GM12878 (cell line): ENCODE measurements around the gene COL11A1. TPM values are rescaled to one million over a fixed set of nuclear protein-coding genes. Genes with fewer than 3 reads are reported as not detected.

ENCODE experiments used
- ATAC-seq: fragments of 200-7000 bp; cut with Tn5 transposase; 3 replicates; pipeline ENCODE4 v1.9.1; 2020; ENCODE audit warnings: mild to moderate bottlenecking, moderate library complexity
- BruUV-seq: library from RNA; stranded (reverse); fragments of 400-500 nt; replicated peaks from 2 replicates; lab custom pipeline; 2021; lab: Mats Ljungman, UMichigan
- CTCF ChIA-PET: fragments of 300-600 bp; sonication (Branson Sonifier 250); formaldehyde crosslinking; extraction: SDS; loops from one replicate; lab custom pipeline; 2021; ENCODE audit warnings: inconsistent platforms; lab: Yijun Ruan, JAX
- POLR2A ChIA-PET: fragments of 350-600 bp; formaldehyde crosslinking; extraction: SDS; loops from one replicate; lab custom pipeline; 2021; ENCODE audit warnings: inconsistent platforms; lab: Charles Lee
- RAD21 ChIA-PET: fragments of 300-600 bp; sonication (Branson Sonifier 250); formaldehyde crosslinking; loops from one replicate; lab custom pipeline; 2023; ENCODE audit warnings: antibody characterized with exemption; ENCODE audit not compliant: unreplicated experiment; lab: Charles Lee
- SMC1A ChIA-PET: fragments of 300-600 bp; sonication (Branson Sonifier 250); formaldehyde crosslinking; loops from one replicate; lab custom pipeline; 2023; ENCODE audit not compliant: unreplicated experiment, uncharacterized antibody; lab: Charles Lee
- DNase-seq: peaks from one replicate; pipeline ENCODE4 v3.0.0-alpha.2; 2011; ENCODE audit warnings: low read depth, low spot score
- FAIRE-seq: peaks from 3 replicates; lab custom pipeline; 2011; peaks lifted over from hg19 to GRCh38; lab: Jason Lieb, UNC
- H2AFZ ChIP-seq: 2 replicates; pipeline ENCODE4 v1.6.0; 2011; ENCODE audit warnings: low read depth, low read length, control low read depth; ENCODE audit not compliant: control insufficient read depth
- H3K27ac ChIP-seq: 2 replicates; pipeline ENCODE4 v1.5.1; 2011; ENCODE audit warnings: control low read depth; ENCODE audit not compliant: control insufficient read depth, insufficient read depth
- H3K27me3 ChIP-seq, 2 experiments: replicated peaks in 1 of 2; 2 replicates each; pipeline versions ENCODE4 v1.6.0 to v1.6.1; 2011; ENCODE audit warnings: low read length in 1 of 2; ENCODE audit not compliant: control insufficient read depth in 2 of 2, insufficient read depth in 2 of 2
- H3K36me3 ChIP-seq, 2 experiments: 2 replicates each; pipeline ENCODE4 v1.5.1; 2011; ENCODE audit warnings: low read length in 1 of 2; ENCODE audit not compliant: control insufficient read depth in 2 of 2, insufficient read depth in 2 of 2
- H3K4me1 ChIP-seq: 2 replicates; pipeline ENCODE4 v1.6.1; 2011; ENCODE audit warnings: mild to moderate bottlenecking, low read length, moderate library complexity, mixed read lengths; ENCODE audit not compliant: control insufficient read depth, insufficient read depth
- H3K4me2 ChIP-seq: 2 replicates; pipeline ENCODE4 v1.6.0; 2011; ENCODE audit warnings: control low read depth; ENCODE audit not compliant: control insufficient read depth, insufficient read depth
- H3K4me3 ChIP-seq: fragments of 200-600 bp; sonication (generic); 2 replicates; pipeline ENCODE4 v1.5.1; 2016
- H3K79me2 ChIP-seq: 2 replicates; pipeline ENCODE4 v1.6.0; 2011; ENCODE audit warnings: low read length; ENCODE audit not compliant: control insufficient read depth, insufficient read depth
- H3K9ac ChIP-seq: 2 replicates; pipeline ENCODE4 v1.8.0; 2011; ENCODE audit warnings: low read length, control low read depth, mixed read lengths; ENCODE audit not compliant: control insufficient read depth, insufficient read depth
- H3K9me3 ChIP-seq: replicated peaks from 3 replicates; pipeline ENCODE4 v1.5.1; 2011; ENCODE audit warnings: mild to moderate bottlenecking, low read length; ENCODE audit not compliant: control insufficient read depth, insufficient read depth
- H4K20me1 ChIP-seq: 2 replicates; pipeline ENCODE4 v1.6.0; 2011; ENCODE audit not compliant: control insufficient read depth, insufficient read depth
- BMI1 ChIP-seq: fragments of 450-650 bp; IDR thresholded peaks from 2 replicates; pipeline ENCODE4 v1.6.1; 2016; ENCODE audit warnings: mild to moderate bottlenecking, moderate library complexity, borderline replicate concordance
- CHD1 ChIP-seq: IDR thresholded peaks from 2 replicates; pipeline ENCODE4 v1.6.1; 2012; ENCODE audit warnings: low read depth, low read length, improper control_type of control experiment
- LARP7 ChIP-seq: fragments of 450-650 bp; IDR thresholded peaks from 2 replicates; pipeline ENCODE4 v1.6.1; 2017; ENCODE audit warnings: mild to moderate bottlenecking
- MTA3 ChIP-seq: IDR thresholded peaks from 2 replicates; pipeline ENCODE4 v1.6.1; 2012; ENCODE audit warnings: low read length, inconsistent platforms, borderline replicate concordance
- STAT1 ChIP-seq: fragments of 450-650 bp; conservative IDR thresholded peaks from 2 replicates; pipeline ENCODE4 v1.6.1; 2014; ENCODE audit warnings: antibody characterized with exemption, mild to moderate bottlenecking
- TBL1XR1 ChIP-seq: IDR thresholded peaks from 2 replicates; pipeline ENCODE4 v1.6.1; 2012; ENCODE audit warnings: low read depth, low read length, improper control_type of control experiment
- ZBED1 ChIP-seq: IDR thresholded peaks from 2 replicates; pipeline ENCODE4 v1.6.1; 2016; ENCODE audit warnings: borderline replicate concordance
- ZSCAN29 ChIP-seq: fragments of 450-650 bp; IDR thresholded peaks from 2 replicates; pipeline ENCODE4 v1.6.1; 2017; ENCODE audit warnings: mild to moderate bottlenecking, moderate library complexity
- in situ Hi-C: fragments of 300-500 bp; cut with MboI; formaldehyde crosslinking; loops from 9 replicates; pipeline ENCODE4 v1.14.3; 2018; ENCODE audit warnings: mixed read lengths
- intact Hi-C: fragments of 100-400 bp; cut with micrococcal nuclease; formaldehyde crosslinking; loops from one replicate; pipeline ENCODE4 v1.14.2; 2022; ENCODE audit not compliant: unreplicated experiment
- polyA plus RNA-seq, 11 experiments: library from polyadenylated mRNA; depleted of rRNA in 4 of 11; unstranded in 6 of 11; stranded (reverse) in 5 of 11; fragments of >200 nt; fragmentation: Nextera tagmentation in 4 of 11; fragmentation: Illumina TruSeq in 1 of 11; extraction: Ambion mirVana in 4 of 11; extraction: Trizol in 1 of 11; gene quantifications; 1 replicate in 1 of 11; 2 replicates in 10 of 11; pipeline versions ENCODE4 v1.2.1 to v1.2.3, GENCODE V29; 2011 to 2016; ENCODE audit warnings: inconsistent platforms in 2 of 11, missing spikeins in 2 of 11, low read depth in 1 of 11
- total RNA-seq, 4 experiments: library from RNA; depleted of rRNA in 3 of 4; stranded (reverse); fragments of >200 nt in 3 of 4; fragmentation: Illumina TruSeq in 1 of 4; extraction: Trizol in 1 of 4; gene quantifications; 2 replicates each; pipeline versions ENCODE4 v1.2.1 to v1.2.3, GENCODE V29; 2013 to 2021
- TF ChIP-seq, protein P1 (sequence below): IDR thresholded peaks from 2 replicates; pipeline ENCODE4 v1.6.1; 2012; ENCODE audit warnings: mild to moderate bottlenecking, low read depth, low read length
- TF ChIP-seq, protein P2 (sequence below): fragments of 450-650 bp; IDR thresholded peaks from 2 replicates; pipeline ENCODE4 v1.6.1; 2017; ENCODE audit warnings: mild to moderate bottlenecking, moderate library complexity

Gene COL11A1
- total and polyA plus RNA-seq, 10 of the 15 experiments (the other 5 are each of a cell fraction or from before 2014, with no cell fraction given), result 0.11 TPM; not detected in 9

DNA sequence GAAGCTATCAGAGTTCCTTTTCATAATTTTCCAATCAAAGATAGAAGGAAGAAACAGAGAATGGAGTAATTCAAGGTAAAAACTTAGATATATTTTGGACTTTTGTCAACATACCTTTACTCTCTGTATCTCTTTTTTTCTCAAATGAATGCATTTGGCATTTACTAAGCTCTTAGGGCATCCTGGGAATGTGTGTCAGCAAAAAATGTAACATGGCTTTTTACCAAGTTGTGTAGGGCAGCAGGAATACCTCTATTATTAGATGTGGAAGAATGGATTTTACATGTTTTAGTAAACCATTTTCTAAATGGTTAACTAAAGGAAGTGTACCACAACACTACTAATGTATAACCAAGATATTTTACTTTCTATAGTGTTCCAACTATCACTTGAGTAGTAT is 4.2 kb upstream of the COL11A1 start:
- Histone ChIP-seq H3K4me2 (no peak overlapping the region), H3K9ac (no peak overlapping the region)

More for the DNA sequence above, 4.2 kb upstream of the COL11A1 start:
- ATAC-seq, result no peak
- Histone ChIP-seq H4K20me1 (no peaks in the 10 kb centered on the region), H3K4me3 (no peak overlapping the region), H3K79me2 (no peaks in the 10 kb centered on the region), H3K36me3 (no peaks in the 10 kb centered on the region), H3K27me3 (peaks cover 0 to 5% of the 10 kb centered on the region in 2 experiments; a peak in 1 of 4 replicates), H2AFZ (no peak overlapping the region), H3K27ac (no peak overlapping the region), H3K9me3 (no peaks in the 10 kb centered on the region), H3K4me1 (no peaks in the 10 kb centered on the region)
- no TSS peak for BruUV-seq
- DNase-seq, result no peak
- ChIA-PET POLR2A (no interaction called here), CTCF (interaction anchor here (1.0 kb wide), 1 partner anchor 349 kb away, joined by 3 read pairs; no protein-coding TSS in a partner anchor), SMC1A (interaction anchor here (1.2 kb wide), 1 partner anchor 9 kb away, joined by 3 read pairs; no protein-coding TSS in a partner anchor), RAD21 (no interaction called here)
- TF ChIP-seq BMI1 (no peak), ZSCAN29 (no peak), ZBED1 (no peak), STAT1 (no peak), TBL1XR1 (no peak), MTA3 (no peak), CHD1 (no peak), LARP7 (no peak)
- TF ChIP-seq, protein P1, sequence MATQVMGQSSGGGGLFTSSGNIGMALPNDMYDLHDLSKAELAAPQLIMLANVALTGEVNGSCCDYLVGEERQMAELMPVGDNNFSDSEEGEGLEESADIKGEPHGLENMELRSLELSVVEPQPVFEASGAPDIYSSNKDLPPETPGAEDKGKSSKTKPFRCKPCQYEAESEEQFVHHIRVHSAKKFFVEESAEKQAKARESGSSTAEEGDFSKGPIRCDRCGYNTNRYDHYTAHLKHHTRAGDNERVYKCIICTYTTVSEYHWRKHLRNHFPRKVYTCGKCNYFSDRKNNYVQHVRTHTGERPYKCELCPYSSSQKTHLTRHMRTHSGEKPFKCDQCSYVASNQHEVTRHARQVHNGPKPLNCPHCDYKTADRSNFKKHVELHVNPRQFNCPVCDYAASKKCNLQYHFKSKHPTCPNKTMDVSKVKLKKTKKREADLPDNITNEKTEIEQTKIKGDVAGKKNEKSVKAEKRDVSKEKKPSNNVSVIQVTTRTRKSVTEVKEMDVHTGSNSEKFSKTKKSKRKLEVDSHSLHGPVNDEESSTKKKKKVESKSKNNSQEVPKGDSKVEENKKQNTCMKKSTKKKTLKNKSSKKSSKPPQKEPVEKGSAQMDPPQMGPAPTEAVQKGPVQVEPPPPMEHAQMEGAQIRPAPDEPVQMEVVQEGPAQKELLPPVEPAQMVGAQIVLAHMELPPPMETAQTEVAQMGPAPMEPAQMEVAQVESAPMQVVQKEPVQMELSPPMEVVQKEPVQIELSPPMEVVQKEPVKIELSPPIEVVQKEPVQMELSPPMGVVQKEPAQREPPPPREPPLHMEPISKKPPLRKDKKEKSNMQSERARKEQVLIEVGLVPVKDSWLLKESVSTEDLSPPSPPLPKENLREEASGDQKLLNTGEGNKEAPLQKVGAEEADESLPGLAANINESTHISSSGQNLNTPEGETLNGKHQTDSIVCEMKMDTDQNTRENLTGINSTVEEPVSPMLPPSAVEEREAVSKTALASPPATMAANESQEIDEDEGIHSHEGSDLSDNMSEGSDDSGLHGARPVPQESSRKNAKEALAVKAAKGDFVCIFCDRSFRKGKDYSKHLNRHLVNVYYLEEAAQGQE, result no peak
- TF ChIP-seq, protein P2, sequence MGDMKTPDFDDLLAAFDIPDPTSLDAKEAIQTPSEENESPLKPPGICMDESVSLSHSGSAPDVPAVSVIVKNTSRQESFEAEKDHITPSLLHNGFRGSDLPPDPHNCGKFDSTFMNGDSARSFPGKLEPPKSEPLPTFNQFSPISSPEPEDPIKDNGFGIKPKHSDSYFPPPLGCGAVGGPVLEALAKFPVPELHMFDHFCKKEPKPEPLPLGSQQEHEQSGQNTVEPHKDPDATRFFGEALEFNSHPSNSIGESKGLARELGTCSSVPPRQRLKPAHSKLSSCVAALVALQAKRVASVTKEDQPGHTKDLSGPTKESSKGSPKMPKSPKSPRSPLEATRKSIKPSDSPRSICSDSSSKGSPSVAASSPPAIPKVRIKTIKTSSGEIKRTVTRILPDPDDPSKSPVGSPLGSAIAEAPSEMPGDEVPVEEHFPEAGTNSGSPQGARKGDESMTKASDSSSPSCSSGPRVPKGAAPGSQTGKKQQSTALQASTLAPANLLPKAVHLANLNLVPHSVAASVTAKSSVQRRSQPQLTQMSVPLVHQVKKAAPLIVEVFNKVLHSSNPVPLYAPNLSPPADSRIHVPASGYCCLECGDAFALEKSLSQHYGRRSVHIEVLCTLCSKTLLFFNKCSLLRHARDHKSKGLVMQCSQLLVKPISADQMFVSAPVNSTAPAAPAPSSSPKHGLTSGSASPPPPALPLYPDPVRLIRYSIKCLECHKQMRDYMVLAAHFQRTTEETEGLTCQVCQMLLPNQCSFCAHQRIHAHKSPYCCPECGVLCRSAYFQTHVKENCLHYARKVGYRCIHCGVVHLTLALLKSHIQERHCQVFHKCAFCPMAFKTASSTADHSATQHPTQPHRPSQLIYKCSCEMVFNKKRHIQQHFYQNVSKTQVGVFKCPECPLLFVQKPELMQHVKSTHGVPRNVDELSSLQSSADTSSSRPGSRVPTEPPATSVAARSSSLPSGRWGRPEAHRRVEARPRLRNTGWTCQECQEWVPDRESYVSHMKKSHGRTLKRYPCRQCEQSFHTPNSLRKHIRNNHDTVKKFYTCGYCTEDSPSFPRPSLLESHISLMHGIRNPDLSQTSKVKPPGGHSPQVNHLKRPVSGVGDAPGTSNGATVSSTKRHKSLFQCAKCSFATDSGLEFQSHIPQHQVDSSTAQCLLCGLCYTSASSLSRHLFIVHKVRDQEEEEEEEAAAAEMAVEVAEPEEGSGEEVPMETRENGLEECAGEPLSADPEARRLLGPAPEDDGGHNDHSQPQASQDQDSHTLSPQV, result no peak
- in situ Hi-C loops, result no loop called here
- FAIRE-seq, result no peak
- intact Hi-C loops, result no loop called here
